NCI-H2227 (cell line): Measurements from ENCODE around the gene LSMEM2.
"Not testable (repeated sequence)": the region's sequence is repeated elsewhere in the genome, so short reads cannot be mapped to it uniquely, and the experiment has no call there.

Experiments
- DNase-seq: peaks from one replicate; lab custom pipeline; 2025; ENCODE audit not compliant: unreplicated experiment; lab: John Stamatoyannopoulos, UW

The LSMEM2 gene

GRCh38 chr3:50297896-50298725, 19.2 kb downstream of the LSMEM2 start:
- no peak for DNase-seq

DNA sequence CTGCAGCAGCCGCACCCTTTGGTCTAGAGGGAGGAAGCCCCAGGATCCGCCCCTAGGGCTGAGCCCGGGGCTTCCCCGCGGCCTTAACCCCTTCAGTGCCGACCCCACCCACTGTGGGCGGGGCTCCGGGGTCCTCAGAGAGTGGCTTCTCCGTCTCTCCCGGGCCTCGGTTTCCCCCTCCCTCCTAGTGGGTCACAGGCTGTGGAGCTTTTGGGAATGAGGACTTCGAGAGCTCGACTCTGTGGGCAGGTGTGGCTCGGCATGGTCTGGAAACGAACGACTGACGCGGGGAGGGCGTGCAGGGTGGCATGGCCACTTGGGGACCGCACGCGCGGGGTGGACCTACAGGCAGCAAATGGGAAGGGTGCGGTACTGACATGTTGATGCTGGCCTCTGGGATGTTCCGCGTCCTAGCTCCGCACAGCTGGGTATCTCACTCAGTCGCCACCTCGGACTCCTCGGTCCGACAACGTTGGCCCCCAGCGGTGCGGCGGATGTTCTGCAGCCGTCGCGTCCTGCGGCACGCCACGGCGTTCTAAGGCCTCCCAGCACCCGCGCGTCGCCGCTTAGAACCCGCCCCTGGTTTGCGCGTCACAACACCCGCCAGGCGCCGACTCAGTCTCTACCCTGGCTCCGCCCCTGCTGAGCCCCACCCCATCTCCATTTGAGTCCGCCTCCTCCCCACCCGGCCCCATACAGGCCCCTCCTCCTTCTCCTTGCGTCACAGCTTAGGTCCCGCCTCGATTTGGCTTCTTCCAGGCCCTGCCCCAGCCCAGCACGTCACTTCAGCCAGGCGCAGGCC, 20.1 kb downstream of the LSMEM2 start, which contains the start of the genes HYAL3 and NAA80:
HYAL3 (minus strand) TSS at position 570 of the 802 bp plus-strand sequence. CDS start 3,803 bp downstream, outside the sequence.
NAA80 (minus strand) TSS at position 570 of the 802 bp plus-strand sequence. CDS start 1,942 bp downstream, outside the sequence.
- peak; percentile 97 for DNase-seq

DNA sequence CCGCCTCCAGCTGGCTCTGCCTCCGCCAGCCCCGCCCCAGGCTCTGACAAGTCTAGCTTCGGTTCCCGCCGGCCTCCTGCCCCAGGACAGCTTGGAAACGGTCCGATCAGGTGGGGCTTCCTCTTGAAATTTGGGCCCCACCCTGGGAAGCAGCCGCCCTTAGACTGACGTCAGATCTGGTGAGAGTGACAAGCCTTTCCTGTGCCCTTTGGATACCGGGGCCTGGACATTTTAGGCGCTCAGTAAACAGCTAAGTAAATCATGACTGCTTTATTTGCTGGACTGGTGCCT, 20.7 kb downstream of the LSMEM2 start:
- no peak for DNase-seq

DNA sequence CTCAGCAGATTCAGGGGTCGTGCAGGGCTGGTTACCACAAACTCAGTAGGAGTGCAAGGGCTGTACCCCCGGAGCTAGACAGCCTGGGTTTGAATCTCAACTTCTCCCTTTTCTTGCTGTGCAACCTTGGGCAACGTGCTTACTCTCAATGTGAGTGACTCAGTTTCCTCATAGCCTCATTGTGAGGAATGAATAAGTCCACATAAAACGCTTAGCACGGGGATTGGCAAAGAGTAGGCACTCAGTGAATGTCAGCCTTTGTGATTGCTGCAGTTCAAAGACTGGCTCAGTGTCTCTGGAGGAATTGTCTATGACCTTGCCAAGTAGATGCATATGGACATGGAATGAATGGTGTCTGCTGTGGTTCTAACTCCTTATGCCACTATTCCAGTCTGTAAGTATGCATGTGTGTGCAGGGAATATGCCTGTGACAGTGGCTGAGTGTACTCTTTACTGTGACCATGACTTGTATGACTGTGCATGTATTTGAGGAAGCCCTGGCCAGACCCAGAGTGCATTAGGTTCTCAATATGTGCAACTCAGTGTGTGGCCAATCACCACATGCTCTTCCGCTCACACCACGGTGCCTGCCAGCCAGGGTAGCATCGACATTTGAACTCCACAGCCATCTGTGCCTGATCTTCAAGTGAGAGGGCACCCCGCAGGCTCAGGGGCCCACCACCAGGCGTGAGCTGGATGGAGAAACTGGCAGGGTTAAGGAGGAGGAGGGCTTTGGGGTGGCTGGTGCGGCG, 21.2 kb downstream of the LSMEM2 start:
- no peak for DNase-seq

- DNase-seq, result no peak
Measured at GRCh38 chr3:50300681-50301254, 21.9 kb downstream of the LSMEM2 start.

- no peak for DNase-seq
Measured at GRCh38 chr3:50302095-50303012, 23.5 kb downstream of the LSMEM2 start.

DNA sequence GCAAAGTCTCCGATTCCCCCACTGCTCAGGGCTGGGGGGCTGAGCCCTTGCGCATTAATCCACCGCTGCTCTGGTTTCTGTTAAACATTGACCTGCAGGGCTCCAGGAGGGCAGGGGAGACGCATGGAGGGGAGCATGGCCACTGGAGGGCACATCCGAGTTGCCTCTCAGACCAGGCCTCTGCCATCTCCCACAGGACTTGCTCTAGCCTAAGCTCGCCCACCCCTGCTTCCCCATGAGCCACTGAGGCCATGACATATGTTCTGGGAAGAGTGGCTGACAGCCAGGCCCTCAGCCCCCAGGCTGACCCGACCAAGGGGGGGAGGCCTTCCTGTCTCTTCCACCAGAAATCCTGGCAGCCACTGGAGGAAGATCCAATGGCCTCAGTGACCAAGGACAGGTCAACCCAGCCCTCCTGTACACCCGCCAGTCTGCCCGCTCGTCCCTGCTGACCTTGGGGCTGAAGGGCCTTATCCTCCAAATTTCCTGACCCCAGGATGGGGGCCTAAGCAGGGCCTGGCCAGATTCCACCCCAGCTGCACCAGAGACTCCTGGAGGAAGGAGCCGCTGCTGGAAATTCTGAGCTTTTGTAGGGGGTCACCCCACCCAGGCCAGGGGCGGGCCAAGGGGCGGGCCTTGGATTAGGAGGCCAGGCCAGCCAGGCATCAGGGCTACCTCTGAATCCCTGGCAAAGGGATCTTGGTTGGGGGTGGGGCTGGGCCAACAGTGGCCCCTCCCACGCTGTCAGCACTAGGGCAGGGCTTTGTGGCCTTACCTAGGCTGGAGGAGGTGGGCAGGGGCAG, 24.3 kb downstream of the LSMEM2 start, which contains the start of gene HYAL1:
HYAL1 (minus strand) TSS at position 562 of the 803 bp plus-strand sequence. CDS start 618 bp downstream, outside the sequence.
- no peak for DNase-seq

GRCh38 chr3:50304601-50305000, 25.7 kb downstream of the LSMEM2 start:
- no peak for DNase-seq

- DNase-seq, result not testable (repeated sequence)
Measured at GRCh38 chr3:50312041-50312440, 33.2 kb downstream of the LSMEM2 start.

DNA sequence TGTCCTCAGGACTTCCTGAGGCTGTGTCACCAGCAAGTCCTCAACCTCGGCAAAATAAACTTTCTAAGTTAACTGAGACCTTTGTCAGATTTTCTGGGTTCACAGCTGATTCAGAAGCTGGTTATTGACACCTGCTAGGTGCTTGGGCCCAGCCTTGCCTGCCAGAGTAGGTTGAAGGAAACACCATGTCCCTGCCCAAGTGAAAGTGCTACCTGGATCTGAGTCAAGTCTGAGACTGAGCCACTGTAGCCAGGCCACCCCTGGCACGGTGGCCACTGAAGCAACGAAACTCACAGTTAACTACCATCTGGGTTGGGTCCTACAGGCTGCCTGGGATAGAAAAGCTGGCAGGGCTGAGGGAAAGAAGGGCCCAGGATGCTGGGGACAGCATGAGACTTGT, 35.5 kb downstream of the LSMEM2 start:
- no peak for DNase-seq

DNA sequence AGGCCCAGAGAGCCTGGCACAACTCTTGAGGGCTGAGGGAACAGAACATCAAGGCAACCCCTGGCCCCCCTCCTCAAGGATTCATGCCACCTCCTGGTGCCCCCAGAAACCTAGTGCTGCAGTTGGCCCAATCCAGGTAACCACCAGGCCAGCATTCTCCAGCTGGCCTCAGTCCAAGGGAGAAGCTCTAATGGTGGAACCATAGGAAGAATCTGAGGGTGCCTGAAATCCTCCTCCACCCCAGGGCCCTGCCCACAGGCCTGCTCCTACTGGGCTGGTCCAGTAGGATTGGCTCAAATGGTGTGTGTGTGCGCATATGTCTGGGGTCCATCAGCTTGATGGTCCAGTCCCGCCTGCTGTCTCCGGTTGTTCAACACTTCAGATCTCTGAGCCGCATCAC, 35.9 kb downstream of the LSMEM2 start:
- no peak for DNase-seq

GRCh38 chr3:50316657-50317242, 37.9 kb downstream of the LSMEM2 start:
- peak; percentile 67 for DNase-seq

- no peak for DNase-seq
Measured at GRCh38 chr3:50317300-50317699, 38.4 kb downstream of the LSMEM2 start.

DNA sequence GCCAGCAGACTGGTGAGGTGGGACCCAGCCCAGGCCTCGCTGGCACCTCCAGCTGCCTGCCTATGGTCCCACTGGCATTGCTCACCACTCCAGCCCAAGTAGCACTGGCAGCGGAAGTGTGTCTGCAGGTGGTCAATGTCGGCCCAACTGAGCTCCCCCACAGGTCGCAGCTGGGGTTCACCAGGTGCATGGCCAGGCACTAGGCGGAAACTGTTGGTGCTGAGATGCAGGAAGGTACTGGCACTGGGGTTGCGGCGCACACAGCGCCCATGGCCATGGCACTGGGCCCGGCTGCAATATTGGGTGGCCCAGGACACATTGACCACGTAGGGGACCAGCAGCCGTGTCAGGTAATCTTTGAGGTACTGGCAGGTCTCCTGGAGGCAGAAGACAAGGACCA, 39.3 kb downstream of the LSMEM2 start:
- DNase-seq, result no peak

- no peak for DNase-seq
Measured at GRCh38 chr3:50318615-50319014, 39.7 kb downstream of the LSMEM2 start.

DNA sequence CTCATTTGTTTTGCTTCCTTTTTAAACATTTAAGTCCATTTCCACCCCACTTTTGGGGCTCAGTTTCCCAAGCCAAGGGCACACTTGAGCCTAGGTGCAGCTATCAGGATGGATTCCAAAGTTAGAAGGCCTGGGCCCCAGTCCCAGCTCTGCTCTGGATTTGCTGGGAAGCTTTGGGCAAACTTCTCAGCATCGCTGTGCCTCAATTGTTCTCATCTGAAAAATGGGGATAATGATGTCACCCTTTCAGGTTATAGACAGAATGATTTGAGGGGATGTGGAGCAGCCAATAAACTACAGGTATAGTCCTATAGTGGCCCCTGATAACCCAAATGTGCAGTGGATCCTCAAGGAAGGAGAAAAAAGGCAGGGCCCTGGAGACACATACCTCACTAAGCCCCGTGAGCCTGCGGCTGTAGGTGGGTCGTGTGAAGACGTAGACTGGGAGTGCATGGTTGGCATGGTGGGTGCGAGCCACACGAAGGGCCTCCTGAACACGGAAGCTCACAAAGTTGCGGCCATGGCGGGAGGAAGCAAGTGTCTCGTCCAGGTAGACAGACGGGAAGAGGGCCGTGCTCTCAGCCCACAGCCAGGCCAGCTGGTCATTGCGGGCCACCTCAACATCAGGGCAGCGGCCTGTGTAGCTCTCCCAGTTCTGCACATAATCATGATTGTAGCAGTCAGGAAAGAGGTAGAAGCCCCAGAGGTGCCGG, 40.5 kb downstream of the LSMEM2 start:
- DNase-seq, result no peak

GRCh38 chr3:50319894-50320625, 41.2 kb downstream of the LSMEM2 start:
- no peak for DNase-seq
